GM12873 (cell line): ENCODE data around the gene UBN1.

ENCODE experiments used
- TF ChIP-seq, protein P1 (sequence below): IDR thresholded peaks from 2 replicates; pipeline ENCODE4 v1.5.1; 2012; ENCODE audit warnings: low read depth, mild to moderate bottlenecking, moderate library complexity, low read length, control low read depth; ENCODE audit not compliant: insufficient read depth; ENCODE audit errors: missing control alignments

Gene UBN1, protein sequence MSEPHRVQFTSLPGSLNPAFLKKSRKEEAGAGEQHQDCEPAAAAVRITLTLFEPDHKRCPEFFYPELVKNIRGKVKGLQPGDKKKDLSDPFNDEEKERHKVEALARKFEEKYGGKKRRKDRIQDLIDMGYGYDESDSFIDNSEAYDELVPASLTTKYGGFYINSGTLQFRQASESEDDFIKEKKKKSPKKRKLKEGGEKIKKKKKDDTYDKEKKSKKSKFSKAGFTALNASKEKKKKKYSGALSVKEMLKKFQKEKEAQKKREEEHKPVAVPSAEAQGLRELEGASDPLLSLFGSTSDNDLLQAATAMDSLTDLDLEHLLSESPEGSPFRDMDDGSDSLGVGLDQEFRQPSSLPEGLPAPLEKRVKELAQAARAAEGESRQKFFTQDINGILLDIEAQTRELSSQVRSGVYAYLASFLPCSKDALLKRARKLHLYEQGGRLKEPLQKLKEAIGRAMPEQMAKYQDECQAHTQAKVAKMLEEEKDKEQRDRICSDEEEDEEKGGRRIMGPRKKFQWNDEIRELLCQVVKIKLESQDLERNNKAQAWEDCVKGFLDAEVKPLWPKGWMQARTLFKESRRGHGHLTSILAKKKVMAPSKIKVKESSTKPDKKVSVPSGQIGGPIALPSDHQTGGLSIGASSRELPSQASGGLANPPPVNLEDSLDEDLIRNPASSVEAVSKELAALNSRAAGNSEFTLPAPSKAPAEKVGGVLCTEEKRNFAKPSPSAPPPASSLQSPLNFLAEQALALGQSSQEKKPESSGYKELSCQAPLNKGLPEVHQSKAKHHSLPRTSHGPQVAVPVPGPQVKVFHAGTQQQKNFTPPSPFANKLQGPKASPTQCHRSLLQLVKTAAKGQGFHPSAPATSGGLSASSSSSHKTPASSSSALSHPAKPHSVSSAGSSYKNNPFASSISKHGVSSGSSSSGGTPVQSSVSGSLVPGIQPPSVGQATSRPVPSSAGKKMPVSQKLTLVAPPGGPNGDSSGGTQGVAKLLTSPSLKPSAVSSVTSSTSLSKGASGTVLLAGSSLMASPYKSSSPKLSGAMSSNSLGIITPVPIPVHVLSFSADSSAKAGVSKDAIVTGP (N-terminal part only)

DNA sequence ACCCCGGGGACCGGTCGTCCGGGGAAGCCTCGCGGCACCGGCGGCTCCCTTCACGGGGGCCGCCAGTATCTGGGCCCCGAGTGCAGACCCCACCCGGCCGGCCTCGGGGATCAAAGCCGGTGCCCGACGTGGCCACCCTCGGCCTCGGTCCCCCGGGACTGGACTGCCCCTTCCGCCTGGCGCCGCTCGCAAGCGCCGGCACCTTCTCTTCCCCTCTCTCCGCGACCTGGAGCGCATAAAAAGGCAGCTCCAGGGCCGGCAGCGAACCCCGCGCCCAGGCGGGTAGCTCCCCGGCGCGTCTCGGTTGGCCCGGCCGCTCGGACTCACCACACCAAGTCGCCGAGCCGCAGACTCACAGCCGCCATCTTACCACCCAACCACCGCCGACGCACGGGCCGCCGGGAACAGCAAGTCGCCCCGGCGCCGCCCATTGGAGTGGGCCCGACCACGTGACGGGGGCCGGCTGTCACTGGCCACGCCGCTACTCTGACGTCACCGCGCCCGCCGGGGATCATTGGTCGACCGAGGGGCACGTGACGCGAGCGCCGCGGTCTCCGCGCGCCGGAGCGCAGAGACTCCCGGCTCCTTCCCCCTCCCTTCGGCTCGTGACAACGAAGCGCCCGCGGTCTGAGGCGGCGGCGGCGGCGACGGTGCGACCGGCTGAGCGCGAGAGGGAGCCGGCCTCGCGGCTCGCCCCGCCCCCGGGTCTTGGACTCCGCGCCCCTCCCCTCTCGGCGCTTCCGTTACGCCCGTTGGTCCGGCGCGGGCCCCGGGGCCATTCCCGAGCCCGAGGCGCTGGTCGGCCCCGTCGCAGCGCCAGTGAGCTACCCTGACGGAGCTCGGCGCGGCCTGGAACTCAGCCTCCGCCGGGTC is at the start of gene UBN1, which contains the start of gene GLYR1:
UBN1 (plus strand) TSS at position 581 of the 873 bp plus-strand sequence. CDS start 5,437 bp downstream, outside the sequence.
GLYR1 (minus strand) TSS at position 388 of the 873 bp plus-strand sequence; CDS start at position 365, 23 bp downstream.
- TF ChIP-seq, protein P1, sequence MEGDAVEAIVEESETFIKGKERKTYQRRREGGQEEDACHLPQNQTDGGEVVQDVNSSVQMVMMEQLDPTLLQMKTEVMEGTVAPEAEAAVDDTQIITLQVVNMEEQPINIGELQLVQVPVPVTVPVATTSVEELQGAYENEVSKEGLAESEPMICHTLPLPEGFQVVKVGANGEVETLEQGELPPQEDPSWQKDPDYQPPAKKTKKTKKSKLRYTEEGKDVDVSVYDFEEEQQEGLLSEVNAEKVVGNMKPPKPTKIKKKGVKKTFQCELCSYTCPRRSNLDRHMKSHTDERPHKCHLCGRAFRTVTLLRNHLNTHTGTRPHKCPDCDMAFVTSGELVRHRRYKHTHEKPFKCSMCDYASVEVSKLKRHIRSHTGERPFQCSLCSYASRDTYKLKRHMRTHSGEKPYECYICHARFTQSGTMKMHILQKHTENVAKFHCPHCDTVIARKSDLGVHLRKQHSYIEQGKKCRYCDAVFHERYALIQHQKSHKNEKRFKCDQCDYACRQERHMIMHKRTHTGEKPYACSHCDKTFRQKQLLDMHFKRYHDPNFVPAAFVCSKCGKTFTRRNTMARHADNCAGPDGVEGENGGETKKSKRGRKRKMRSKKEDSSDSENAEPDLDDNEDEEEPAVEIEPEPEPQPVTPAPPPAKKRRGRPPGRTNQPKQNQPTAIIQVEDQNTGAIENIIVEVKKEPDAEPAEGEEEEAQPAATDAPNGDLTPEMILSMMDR, result no peak

DNA sequence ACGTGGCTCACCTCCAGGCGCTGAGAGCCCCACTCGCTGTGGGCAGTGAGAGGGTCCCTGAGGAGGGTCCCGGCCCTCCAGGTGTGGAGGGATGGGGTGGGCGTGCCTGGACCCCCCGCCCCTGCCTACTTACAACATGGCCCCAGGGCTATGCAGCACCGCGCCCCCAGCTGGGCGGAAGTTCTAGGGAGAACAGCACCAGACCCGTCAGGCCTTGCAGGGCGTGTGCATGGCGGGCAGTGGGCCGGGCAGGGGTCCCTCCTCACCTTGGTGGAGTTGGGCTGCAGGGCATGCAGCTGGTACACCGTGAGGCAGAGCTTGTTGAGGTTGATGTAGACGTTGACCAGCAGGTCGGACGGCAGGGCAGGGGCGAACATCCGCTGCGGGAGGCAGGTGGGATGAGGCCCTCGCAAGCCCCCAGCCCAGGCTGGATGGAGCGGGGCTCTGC is 49.5 kb upstream of the UBN1 start:
- TF ChIP-seq, protein P1, result no peak

DNA sequence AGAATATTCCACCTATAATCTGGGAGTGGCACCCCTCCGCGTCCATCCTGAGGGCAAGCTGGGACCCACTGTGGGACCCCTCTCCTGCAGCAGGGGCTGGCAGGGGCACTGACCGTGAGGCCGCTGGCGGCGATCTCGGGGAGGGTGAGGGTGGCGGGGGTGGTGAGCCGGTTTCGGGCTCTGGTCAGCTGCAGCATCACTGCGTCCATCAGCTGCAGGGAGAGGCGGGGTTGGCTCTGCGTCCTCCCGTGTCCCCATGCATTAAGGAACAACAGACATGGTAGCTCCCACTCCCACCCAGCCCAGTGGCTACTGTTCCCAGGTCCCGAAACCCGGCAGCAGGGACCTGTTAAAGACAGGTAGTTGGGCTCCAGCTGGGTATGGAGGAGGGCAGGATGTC is 48.8 kb upstream of the UBN1 start:
- TF ChIP-seq, protein P1, result no peak

DNA sequence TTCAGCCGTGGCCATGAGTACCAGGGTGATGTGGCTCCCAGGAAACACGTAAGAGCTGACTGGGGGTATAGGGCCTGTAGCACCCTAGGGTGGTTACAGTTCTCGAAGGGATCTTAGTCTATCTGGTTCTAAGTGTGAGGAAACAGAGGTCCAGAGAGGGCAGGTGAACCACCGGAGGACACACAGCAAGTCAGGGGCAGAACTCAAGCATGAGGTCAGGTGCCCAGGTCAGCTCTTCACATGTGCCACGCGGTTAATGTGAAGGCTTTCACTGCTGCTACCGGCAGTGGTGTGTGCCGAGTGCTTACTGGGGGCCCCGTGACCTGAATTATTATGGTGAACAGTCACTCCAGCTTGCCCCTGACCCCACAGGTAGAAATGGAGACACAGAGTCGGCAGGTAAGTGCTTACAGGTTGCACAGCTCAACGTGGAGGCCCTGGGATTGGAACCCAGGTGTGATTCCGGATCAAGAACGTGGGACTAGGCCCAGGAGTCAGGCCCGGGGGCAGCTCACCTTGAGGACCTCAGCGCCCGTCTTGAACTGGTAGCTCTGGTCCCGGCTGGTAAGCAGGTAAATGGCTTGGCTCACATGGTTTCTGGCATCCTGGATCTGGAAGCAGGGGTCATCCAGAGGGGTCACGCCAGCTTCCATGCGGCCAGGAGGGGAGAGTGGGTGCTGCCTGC is 48.0 kb upstream of the UBN1 start:
- TF ChIP-seq, protein P1, result no peak

DNA sequence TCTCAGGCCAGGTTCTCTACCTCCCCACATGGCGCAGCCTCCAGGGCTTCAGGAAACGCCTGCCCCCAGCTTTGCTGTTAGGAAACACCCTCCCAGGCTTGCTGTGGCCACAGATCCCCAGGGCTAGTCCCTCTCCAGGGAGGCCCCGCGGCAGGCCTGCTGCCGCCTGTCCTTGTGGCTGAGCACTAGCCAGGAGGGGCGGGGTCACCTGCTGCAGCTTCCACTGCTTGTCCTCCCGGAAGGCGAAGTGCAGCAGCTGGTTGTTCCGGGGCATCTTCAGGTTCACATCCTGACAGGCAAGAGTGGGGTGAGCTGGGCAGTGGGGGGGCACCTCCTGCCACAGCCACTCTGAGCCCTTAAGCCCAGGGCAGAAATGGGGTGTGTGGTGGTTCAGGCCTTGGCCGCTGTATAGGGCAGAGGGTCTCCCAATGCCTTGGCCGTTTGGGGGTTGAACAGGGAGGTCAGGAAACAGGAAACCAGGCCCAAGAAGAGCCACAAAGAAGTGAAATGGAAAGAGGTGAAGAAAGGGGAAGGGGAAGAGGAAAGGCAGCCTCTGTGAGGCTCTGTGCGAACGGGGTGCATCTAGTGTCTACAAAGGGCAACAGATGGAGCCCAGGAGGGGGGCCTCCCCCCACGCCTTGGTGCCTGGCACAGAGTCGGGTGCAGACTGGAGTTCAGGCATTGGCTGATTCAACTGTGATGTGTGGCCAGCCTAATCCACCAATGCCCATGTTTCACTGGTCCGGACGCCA is 46.8 kb upstream of the UBN1 start:
- TF ChIP-seq, protein P1, result no peak
